Measurements from ENCODE around the gene TUBG2. TPM values are rescaled to one million over a fixed set of nuclear protein-coding genes. Genes with fewer than 3 reads are reported as not detected.
"Not testable (repeated sequence)": the region's sequence is repeated elsewhere in the genome, so short reads cannot be mapped to it uniquely, and the experiment has no call there.

The TUBG2 gene
- total RNA-seq (2021) (25.5 and 28.3 TPM in 2 replicates), Bru-seq, nascent RNA (percentile 60 among the genes with signal in this experiment), BruChase-seq, experiment 1, labeled RNA remaining after a 2-hour chase (percentile 77 among the genes with signal in this experiment), BruChase-seq, experiment 2, labeled RNA remaining after a 6-hour chase (percentile 79 among the genes with signal in this experiment)
- long read RNA-seq, transcript TUBG2-201 (11 exons, 1,761 nt): major isoform, 24 of 41 reads
- long read RNA-seq, partial matches to known transcripts: 2 of 41 reads
- long read RNA-seq, other reads (novel, unspliced or antisense): 14 of 41 reads

DNA sequence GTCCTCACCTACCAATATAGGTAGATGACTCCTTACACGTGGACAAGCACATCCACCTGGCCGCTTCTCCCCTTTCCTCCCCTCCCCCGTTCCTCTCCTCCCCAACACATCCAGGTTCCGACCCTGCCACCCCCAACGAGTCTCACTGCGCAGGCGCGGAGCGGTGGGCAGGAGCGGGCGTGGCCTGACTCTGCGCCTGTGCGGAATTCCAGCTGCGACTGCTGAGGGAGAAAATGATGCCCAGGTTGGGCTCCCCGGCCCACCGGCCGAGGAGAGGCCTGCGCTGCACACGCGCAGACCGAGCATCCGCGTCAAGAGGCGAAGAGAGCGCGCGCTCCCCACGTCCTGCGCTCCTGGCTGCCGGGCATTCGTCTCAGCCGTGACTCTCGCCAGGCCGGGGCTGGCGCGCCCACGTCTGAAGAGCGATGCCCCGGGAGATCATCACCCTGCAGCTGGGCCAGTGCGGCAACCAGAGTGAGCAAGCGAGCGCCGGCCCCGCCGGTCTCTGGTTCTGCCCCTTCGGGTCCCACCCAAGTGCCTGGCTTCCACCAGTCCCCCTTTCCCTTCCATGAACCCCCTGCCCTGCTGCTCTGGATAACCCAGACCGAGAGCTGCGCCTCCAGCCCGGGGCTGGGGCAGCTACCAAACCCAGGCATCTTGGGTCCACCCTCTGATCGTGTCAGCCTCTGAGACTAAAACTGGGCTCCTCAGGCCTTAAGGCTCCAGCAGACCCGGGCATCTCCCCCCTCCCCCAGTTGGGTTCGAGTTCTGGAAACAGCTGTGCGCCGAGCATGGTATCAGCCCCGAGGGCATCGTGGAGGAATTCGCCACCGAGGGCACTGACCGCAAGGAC lies at the start of gene TUBG2:
Gene TUBG2 (plus strand): TSS at position 206 of the 853 bp plus-strand sequence. CDS start 220 bp downstream, at position 426.
- Histone ChIP-seq H3K4me3 (peak within 1 kb of the TSS; percentile 70), H3K4me1 (replicated peaks; ENCODE audit: insufficient read depth) (peaks cover 41% of the 10 kb centered on the region), H3K9me2 (ENCODE audit: insufficient read depth) (no peaks in the 10 kb centered on the region), H3K9me3 (ENCODE audit: insufficient read depth, low read depth) (no peaks in the 10 kb centered on the region), H3K79me2 (ENCODE audit: low read depth) (no peaks in the 10 kb centered on the region), H3K4me2 (peak within 1 kb of the TSS; percentile 100), H2AFZ (peak within 1 kb of the TSS; percentile 79), H3F3A (ENCODE audit: insufficient read depth, low read depth) (peaks cover 47% of the 10 kb centered on the region), H4K20me1 (ENCODE audit: insufficient read depth) (no peaks in the 10 kb centered on the region), H3K36me3 (ENCODE audit: low read depth) (no peaks in the 10 kb centered on the region), H3K27ac (peak within 1 kb of the TSS; percentile 49), H3K27me3 (ENCODE audit: insufficient read depth, low read depth) (no peaks in the 10 kb centered on the region)
- TF ChIP-seq EZH2 (IDR thresholded peaks at IDR 0.05; ENCODE audit: low read depth): no peak
- TF ChIP-seq, protein P1, sequence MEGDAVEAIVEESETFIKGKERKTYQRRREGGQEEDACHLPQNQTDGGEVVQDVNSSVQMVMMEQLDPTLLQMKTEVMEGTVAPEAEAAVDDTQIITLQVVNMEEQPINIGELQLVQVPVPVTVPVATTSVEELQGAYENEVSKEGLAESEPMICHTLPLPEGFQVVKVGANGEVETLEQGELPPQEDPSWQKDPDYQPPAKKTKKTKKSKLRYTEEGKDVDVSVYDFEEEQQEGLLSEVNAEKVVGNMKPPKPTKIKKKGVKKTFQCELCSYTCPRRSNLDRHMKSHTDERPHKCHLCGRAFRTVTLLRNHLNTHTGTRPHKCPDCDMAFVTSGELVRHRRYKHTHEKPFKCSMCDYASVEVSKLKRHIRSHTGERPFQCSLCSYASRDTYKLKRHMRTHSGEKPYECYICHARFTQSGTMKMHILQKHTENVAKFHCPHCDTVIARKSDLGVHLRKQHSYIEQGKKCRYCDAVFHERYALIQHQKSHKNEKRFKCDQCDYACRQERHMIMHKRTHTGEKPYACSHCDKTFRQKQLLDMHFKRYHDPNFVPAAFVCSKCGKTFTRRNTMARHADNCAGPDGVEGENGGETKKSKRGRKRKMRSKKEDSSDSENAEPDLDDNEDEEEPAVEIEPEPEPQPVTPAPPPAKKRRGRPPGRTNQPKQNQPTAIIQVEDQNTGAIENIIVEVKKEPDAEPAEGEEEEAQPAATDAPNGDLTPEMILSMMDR (conservative IDR thresholded peaks at IDR 0.05): no peak
- intact Hi-C loops (cut with micrococcal nuclease; ENCODE audit: unreplicated experiment): loop anchor here (5.0 kb wide), 1 partner anchor 37 kb away; no protein-coding TSS in a partner anchor
- DNase-seq: peak; percentile 70 to 92
- CTCF ChIA-PET: interaction anchor here (0.7 kb wide), 1 partner anchor 14 kb away, joined by 9 read pairs; no protein-coding TSS in a partner anchor
- no TSS peak for BruUV-seq (replicated peaks)
- POLR2A ChIA-PET (ENCODE audit: unreplicated experiment): interaction anchor here (0.7 kb wide), 1 partner anchor 14 kb away, joined by 5 read pairs; no protein-coding TSS in a partner anchor

- H3K9me2 ChIP-seq (ENCODE audit: insufficient read depth); H3K9me3 ChIP-seq (ENCODE audit: insufficient read depth, low read depth); H3K27me3 ChIP-seq (ENCODE audit: insufficient read depth, low read depth); H4K20me1 ChIP-seq (ENCODE audit: insufficient read depth): not testable (repeated sequence)
- Histone ChIP-seq H3K4me1 (replicated peaks; ENCODE audit: insufficient read depth) (peaks cover 13% of the 10 kb centered on the region), H3F3A (ENCODE audit: insufficient read depth, low read depth) (peaks cover 17% of the 10 kb centered on the region), H2AFZ (peak overlapping the region; percentile 97), H3K79me2 (ENCODE audit: low read depth) (peaks cover 59% of the 10 kb centered on the region), H3K27ac (peak overlapping the region; percentile 10), H3K4me2 (peak overlapping the region; percentile 75), H3K36me3 (ENCODE audit: low read depth) (peaks cover 19% of the 10 kb centered on the region; the same call in 1 of the 2 replicates), H3K4me3 (peak overlapping the region; percentile 99)
- CTCF ChIA-PET: interaction anchor here (0.5 to 1.0 kb wide), 2 partner anchors 10 to 68 kb away, joined by 3 to 4 read pairs; no protein-coding TSS in a partner anchor
- intact Hi-C loops (cut with micrococcal nuclease; ENCODE audit: unreplicated experiment): loop anchor here (1.0 kb wide), 1 partner anchor 67 kb away; no protein-coding TSS in a partner anchor
- BruUV-seq (replicated peaks): TSS peak; percentile 51
- peak; percentile 51 to 61 for DNase-seq
- POLR2A ChIA-PET (ENCODE audit: unreplicated experiment): interaction anchor here (0.6 to 1.0 kb wide), 3 partner anchors 9 to 557 kb away, joined by 3 to 9 read pairs (median 4); no protein-coding TSS in a partner anchor
Measured at GRCh38 chr17:42609814-42610801, 49.0 kb upstream of the TUBG2 start.

DNA sequence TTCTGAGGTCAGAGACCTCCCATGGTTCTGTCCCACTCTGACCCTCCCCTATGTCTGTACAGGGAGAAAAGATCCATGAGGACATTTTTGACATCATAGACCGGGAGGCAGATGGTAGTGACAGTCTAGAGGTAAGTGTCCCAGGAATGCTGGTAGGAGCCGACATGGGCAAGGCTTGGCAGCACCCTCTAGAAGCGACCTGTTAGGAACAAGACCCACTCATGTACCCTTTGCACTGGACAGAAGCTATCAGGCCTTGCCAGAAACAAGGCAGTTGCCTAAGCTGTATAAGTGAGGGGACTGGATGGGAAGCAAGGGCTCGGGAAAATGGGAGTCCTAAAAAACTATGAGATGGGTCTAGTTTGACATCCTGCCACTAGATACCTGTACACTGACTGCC lies 47.1 kb upstream of the TUBG2 start:
- BruUV-seq (replicated peaks): no TSS peak
- intact Hi-C loops (cut with micrococcal nuclease; ENCODE audit: unreplicated experiment): no loop called here
- ChIA-PET CTCF (no interaction called here), POLR2A (ENCODE audit: unreplicated experiment) (no interaction called here)
- no peak overlapping the region for H3K27ac ChIP-seq
- 0 out of 2 replicates have a peak, but pooled peaks cover 7% of the 10 kb centered on the region for H4K20me1 ChIP-seq (ENCODE audit: insufficient read depth)
- no peak for TF ChIP-seq EZH2 (IDR thresholded peaks at IDR 0.05; ENCODE audit: low read depth)
- TF ChIP-seq, protein P1 (conservative IDR thresholded peaks at IDR 0.05): no peak
- no peak overlapping the region for H3K4me3 ChIP-seq
- H3K36me3 ChIP-seq (ENCODE audit: low read depth): peaks cover 19% of the 10 kb centered on the region; the same call in 1 of the 2 replicates
- H3K79me2 ChIP-seq (ENCODE audit: low read depth): peaks cover 40% of the 10 kb centered on the region
- no peak overlapping the region for H3K4me2 ChIP-seq
- no peak overlapping the region for H2AFZ ChIP-seq
- H3K4me1 ChIP-seq (replicated peaks; ENCODE audit: insufficient read depth): peaks cover 12% of the 10 kb centered on the region
- DNase-seq: no peak
- peaks cover 17% of the 10 kb centered on the region for H3F3A ChIP-seq (ENCODE audit: insufficient read depth, low read depth)
- no peaks in the 10 kb centered on the region for H3K9me2 ChIP-seq (ENCODE audit: insufficient read depth)
- no peaks in the 10 kb centered on the region for H3K27me3 ChIP-seq (ENCODE audit: insufficient read depth, low read depth)
- H3K9me3 ChIP-seq (ENCODE audit: insufficient read depth, low read depth): no peaks in the 10 kb centered on the region

Measured in PC-9 (cell line).